MCF 10A (cell line): ENCODE results near the gene MB. TPM values are rescaled to one million over a fixed set of nuclear protein-coding genes. Genes with fewer than 3 reads are reported as not detected.

Experiments used
- BruUV-seq: library from RNA; stranded (reverse); fragments of 400-500 nt; replicated peaks from 2 replicates; lab custom pipeline; 2021; lab: Mats Ljungman, UMichigan
- CTCF ChIA-PET: fragments of 300-600 bp; sonication (Branson Sonifier 250); formaldehyde crosslinking; extraction: SDS; loops from one replicate; lab custom pipeline; 2021; ENCODE audit warnings: antibody characterized with exemption, inconsistent platforms; lab: Yijun Ruan, JAX
- POLR2A ChIA-PET: fragments of 300-600, 350-650 bp; sonication (Branson Sonifier 250); formaldehyde crosslinking; extraction: SDS; loops from one replicate; lab custom pipeline; 2020; ENCODE audit warnings: antibody characterized with exemption, inconsistent platforms; lab: Yijun Ruan, JAX
- DNase-seq: peaks from one replicate; pipeline ENCODE4 v3.0.0-alpha.2; 2018; ENCODE audit not compliant: unreplicated experiment
- H3K27ac Mint-ChIP-seq: one replicate; pipeline ENCODE4 v1.8.0; 2022; ENCODE audit warnings: mild to moderate bottlenecking, low read depth, mixed read lengths; ENCODE audit not compliant: unreplicated experiment
- H3K27me3 Mint-ChIP-seq: one replicate; pipeline ENCODE4 v1.8.0; 2022; ENCODE audit warnings: mixed read lengths; ENCODE audit not compliant: insufficient read depth, unreplicated experiment
- H3K36me3 Mint-ChIP-seq: one replicate; pipeline ENCODE4 v1.8.0; 2022; ENCODE audit warnings: mild to moderate bottlenecking, moderate library complexity, mixed read lengths; ENCODE audit not compliant: insufficient read depth, unreplicated experiment
- H3K4me1 Mint-ChIP-seq: one replicate; pipeline ENCODE4 v1.8.0; 2022; ENCODE audit warnings: mixed read lengths; ENCODE audit not compliant: insufficient read depth, unreplicated experiment
- H3K4me3 Mint-ChIP-seq: one replicate; pipeline ENCODE4 v1.8.0; 2022; ENCODE audit warnings: mild to moderate bottlenecking, moderate library complexity, mixed read lengths; ENCODE audit not compliant: unreplicated experiment
- H3K9me3 Mint-ChIP-seq: one replicate; pipeline ENCODE4 v1.8.0; 2022; ENCODE audit warnings: mixed read lengths; ENCODE audit not compliant: unreplicated experiment
- CTCF ChIP-seq: fragments of 200-600 bp; IDR thresholded peaks from one replicate; pipeline ENCODE4 v1.8.0; 2022; ENCODE audit warnings: antibody characterized with exemption, mild to moderate bottlenecking; ENCODE audit not compliant: unreplicated experiment
- intact Hi-C: fragments of 100-400 bp; cut with micrococcal nuclease; formaldehyde crosslinking; loops from 2 replicates; pipeline ENCODE4 v1.14.1; 2022
- total RNA-seq: library from RNA; stranded (reverse); gene quantifications from 2 replicates; pipeline ENCODE4 v1.2.3, GENCODE V29; 2022

Gene MB
- total RNA-seq, 1 experiment from 2014 or later: not detected

- no TSS peak for BruUV-seq
- Mint-ChIP-seq H3K4me3 (no peak overlapping the region), H3K9me3 (no peaks in the 10 kb centered on the region), H3K27me3 (no peaks in the 10 kb centered on the region), H3K27ac (no peak overlapping the region), H3K4me1 (peaks cover 15% of the 10 kb centered on the region), H3K36me3 (no peaks in the 10 kb centered on the region)
- no peak for DNase-seq
- POLR2A ChIA-PET: interaction anchor here (1.1 kb wide), 1 partner anchor 23 kb away, joined by 3 read pairs; no protein-coding TSS in a partner anchor
- intact Hi-C loops: no loop called here
- TF ChIP-seq CTCF: no peak
- CTCF ChIA-PET: interaction anchor here (0.7 kb wide), 1 partner anchor 522 kb away, joined by 3 read pairs; no protein-coding TSS in a partner anchor
These were observed 25.2 kb upstream of the MB start for GRCh38 chr22:35642305-35642741.

GRCh38 chr22:35641494-35642120, 24.5 kb upstream of the MB start:
- Mint-ChIP-seq H3K4me3 (no peak overlapping the region), H3K27me3 (no peaks in the 10 kb centered on the region), H3K9me3 (no peaks in the 10 kb centered on the region), H3K4me1 (peaks cover 15% of the 10 kb centered on the region), H3K36me3 (no peaks in the 10 kb centered on the region), H3K27ac (no peak overlapping the region)
- ChIA-PET CTCF (no interaction called here), POLR2A (interaction anchor here (1.1 kb wide), 1 partner anchor 14 kb away, joined by 5 read pairs; no protein-coding TSS in a partner anchor)
- BruUV-seq: no TSS peak
- TF ChIP-seq CTCF: no peak
- DNase-seq: no peak
- intact Hi-C loops: no loop called here

GRCh38 chr22:35638410-35638809, 21.3 kb upstream of the MB start:
- DNase-seq: peak; percentile 47
- intact Hi-C loops: no loop called here
- H3K4me3 Mint-ChIP-seq: no peak overlapping the region
- no peaks in the 10 kb centered on the region for H3K27me3 Mint-ChIP-seq
- H3K36me3 Mint-ChIP-seq: no peaks in the 10 kb centered on the region
- H3K4me1 Mint-ChIP-seq: peaks cover 17% of the 10 kb centered on the region
- H3K27ac Mint-ChIP-seq: peak overlapping the region; percentile 67
- no peaks in the 10 kb centered on the region for H3K9me3 Mint-ChIP-seq
- no TSS peak for BruUV-seq
- ChIA-PET CTCF (interaction anchor here (1.6 kb wide), 1 partner anchor 428 kb away, joined by 3 read pairs; no protein-coding TSS in a partner anchor), POLR2A (no interaction called here)
- no peak for TF ChIP-seq CTCF

GRCh38 chr22:35638001-35638400, 20.9 kb upstream of the MB start:
- DNase-seq: no peak
- ChIA-PET POLR2A (no interaction called here), CTCF (interaction anchor here (0.7 to 0.8 kb wide), 2 partner anchors 12 to 21 kb away, joined by 3 to 5 read pairs; partner anchors contain the start of gene MB)
- Mint-ChIP-seq H3K27me3 (no peaks in the 10 kb centered on the region), H3K4me1 (peaks cover 21% of the 10 kb centered on the region), H3K36me3 (no peaks in the 10 kb centered on the region), H3K27ac (peak overlapping the region; percentile 67), H3K9me3 (no peaks in the 10 kb centered on the region), H3K4me3 (no peak overlapping the region)
- intact Hi-C loops: no loop called here
- no peak for TF ChIP-seq CTCF
- BruUV-seq: no TSS peak
